GM12891 (cell line): ENCODE data around the gene HHIP.

Source experiments
- PAX5 ChIP-seq: IDR thresholded peaks from 2 replicates; pipeline ENCODE4 v1.6.1; 2011; ENCODE audit warnings: low read length, moderate library complexity, mild to moderate bottlenecking; ENCODE audit not compliant: insufficient read depth, severe bottlenecking
- POLR2A ChIP-seq: IDR thresholded peaks from 2 replicates; pipeline ENCODE4 v1.6.1; 2011; ENCODE audit warnings: low read depth, low read length, control low read depth
- POLR2AphosphoS5 ChIP-seq: IDR thresholded peaks from 2 replicates; pipeline ENCODE4 v1.6.1; 2011; ENCODE audit warnings: low read depth, low read length, control low read depth
- POU2F2 ChIP-seq: IDR thresholded peaks from 2 replicates; pipeline ENCODE4 v1.6.1; 2011; ENCODE audit warnings: low read depth, mild to moderate bottlenecking, control low read depth, low read length, moderate library complexity
- SPI1 ChIP-seq: IDR thresholded peaks from 2 replicates; pipeline ENCODE4 v1.6.1; 2011; ENCODE audit warnings: low read depth, low read length, control low read depth
- TAF1 ChIP-seq: IDR thresholded peaks from 2 replicates; pipeline ENCODE4 v1.6.1; 2011; ENCODE audit warnings: low read depth, low read length, control low read depth

- TF ChIP-seq POLR2A, result no peak
- TF ChIP-seq PAX5, result no peak
- no peak for TF ChIP-seq POLR2AphosphoS5
- no peak for TF ChIP-seq TAF1
- no peak for TF ChIP-seq SPI1
- TF ChIP-seq POU2F2, result no peak
Observed at GRCh38 chr4:144748814-144749555, 103.0 kb downstream of the HHIP start.
